ENCODE results near the gene AFAP1L2.

AFAP1L2 gene

DNA sequence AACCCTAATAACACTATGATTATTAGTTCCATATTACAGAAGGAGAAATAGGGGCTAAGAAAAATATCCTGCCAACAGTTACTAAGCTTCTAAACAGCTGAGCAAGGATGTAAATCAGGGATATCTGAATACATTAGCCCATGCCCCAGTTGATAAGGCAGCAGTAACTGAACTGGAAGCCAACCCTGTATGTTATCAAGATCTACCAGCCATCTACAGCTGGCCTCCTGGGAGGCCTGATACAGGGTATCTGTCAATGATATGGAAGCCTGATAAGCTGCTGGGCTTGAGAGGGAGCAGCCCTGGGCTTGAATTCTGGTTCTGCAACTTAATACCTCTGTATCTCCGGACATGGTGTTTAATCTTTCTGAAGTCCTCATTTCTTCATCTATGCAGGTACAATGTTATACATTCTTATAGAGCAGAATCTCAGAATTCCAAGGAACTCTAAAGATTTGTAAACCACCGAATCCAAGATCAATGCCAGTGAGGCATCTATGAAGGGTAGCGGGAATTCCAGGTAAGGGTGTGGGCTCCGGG lies 37.9 kb upstream of the AFAP1L2 start (continued):
- TF ChIP-seq, protein P1, sequence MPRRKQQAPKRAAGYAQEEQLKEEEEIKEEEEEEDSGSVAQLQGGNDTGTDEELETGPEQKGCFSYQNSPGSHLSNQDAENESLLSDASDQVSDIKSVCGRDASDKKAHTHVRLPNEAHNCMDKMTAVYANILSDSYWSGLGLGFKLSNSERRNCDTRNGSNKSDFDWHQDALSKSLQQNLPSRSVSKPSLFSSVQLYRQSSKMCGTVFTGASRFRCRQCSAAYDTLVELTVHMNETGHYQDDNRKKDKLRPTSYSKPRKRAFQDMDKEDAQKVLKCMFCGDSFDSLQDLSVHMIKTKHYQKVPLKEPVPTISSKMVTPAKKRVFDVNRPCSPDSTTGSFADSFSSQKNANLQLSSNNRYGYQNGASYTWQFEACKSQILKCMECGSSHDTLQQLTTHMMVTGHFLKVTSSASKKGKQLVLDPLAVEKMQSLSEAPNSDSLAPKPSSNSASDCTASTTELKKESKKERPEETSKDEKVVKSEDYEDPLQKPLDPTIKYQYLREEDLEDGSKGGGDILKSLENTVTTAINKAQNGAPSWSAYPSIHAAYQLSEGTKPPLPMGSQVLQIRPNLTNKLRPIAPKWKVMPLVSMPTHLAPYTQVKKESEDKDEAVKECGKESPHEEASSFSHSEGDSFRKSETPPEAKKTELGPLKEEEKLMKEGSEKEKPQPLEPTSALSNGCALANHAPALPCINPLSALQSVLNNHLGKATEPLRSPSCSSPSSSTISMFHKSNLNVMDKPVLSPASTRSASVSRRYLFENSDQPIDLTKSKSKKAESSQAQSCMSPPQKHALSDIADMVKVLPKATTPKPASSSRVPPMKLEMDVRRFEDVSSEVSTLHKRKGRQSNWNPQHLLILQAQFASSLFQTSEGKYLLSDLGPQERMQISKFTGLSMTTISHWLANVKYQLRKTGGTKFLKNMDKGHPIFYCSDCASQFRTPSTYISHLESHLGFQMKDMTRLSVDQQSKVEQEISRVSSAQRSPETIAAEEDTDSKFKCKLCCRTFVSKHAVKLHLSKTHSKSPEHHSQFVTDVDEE (CRISPR knock-in tag; IDR thresholded peaks at IDR 0.05) = no peak
- TF ChIP-seq, protein P2, sequence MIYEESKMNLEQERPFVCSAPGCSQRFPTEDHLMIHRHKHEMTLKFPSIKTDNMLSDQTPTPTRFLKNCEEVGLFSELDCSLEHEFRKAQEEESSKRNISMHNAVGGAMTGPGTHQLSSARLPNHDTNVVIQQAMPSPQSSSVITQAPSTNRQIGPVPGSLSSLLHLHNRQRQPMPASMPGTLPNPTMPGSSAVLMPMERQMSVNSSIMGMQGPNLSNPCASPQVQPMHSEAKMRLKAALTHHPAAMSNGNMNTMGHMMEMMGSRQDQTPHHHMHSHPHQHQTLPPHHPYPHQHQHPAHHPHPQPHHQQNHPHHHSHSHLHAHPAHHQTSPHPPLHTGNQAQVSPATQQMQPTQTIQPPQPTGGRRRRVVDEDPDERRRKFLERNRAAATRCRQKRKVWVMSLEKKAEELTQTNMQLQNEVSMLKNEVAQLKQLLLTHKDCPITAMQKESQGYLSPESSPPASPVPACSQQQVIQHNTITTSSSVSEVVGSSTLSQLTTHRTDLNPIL (CRISPR knock-in tag; IDR thresholded peaks at IDR 0.05; ENCODE audit: low read depth) = no peak
- TF ChIP-seq, protein P3, sequence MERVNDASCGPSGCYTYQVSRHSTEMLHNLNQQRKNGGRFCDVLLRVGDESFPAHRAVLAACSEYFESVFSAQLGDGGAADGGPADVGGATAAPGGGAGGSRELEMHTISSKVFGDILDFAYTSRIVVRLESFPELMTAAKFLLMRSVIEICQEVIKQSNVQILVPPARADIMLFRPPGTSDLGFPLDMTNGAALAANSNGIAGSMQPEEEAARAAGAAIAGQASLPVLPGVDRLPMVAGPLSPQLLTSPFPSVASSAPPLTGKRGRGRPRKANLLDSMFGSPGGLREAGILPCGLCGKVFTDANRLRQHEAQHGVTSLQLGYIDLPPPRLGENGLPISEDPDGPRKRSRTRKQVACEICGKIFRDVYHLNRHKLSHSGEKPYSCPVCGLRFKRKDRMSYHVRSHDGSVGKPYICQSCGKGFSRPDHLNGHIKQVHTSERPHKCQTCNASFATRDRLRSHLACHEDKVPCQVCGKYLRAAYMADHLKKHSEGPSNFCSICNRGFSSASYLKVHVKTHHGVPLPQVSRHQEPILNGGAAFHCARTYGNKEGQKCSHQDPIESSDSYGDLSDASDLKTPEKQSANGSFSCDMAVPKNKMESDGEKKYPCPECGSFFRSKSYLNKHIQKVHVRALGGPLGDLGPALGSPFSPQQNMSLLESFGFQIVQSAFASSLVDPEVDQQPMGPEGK (CRISPR knock-in tag; IDR thresholded peaks at IDR 0.05; ENCODE audit: borderline replicate concordance) = no peak
- no peak for TF ChIP-seq BACH2 (CRISPR knock-in tag; IDR thresholded peaks at IDR 0.05; ENCODE audit: borderline replicate concordance)
- TF ChIP-seq PPARA (CRISPR knock-in tag; IDR thresholded peaks at IDR 0.05; ENCODE audit: borderline replicate concordance) = no peak
- TF ChIP-seq OSR1 (CRISPR knock-in tag; IDR thresholded peaks at IDR 0.05) = no peak
- TF ChIP-seq ISL1 (CRISPR knock-in tag; IDR thresholded peaks at IDR 0.05) = no peak

DNA sequence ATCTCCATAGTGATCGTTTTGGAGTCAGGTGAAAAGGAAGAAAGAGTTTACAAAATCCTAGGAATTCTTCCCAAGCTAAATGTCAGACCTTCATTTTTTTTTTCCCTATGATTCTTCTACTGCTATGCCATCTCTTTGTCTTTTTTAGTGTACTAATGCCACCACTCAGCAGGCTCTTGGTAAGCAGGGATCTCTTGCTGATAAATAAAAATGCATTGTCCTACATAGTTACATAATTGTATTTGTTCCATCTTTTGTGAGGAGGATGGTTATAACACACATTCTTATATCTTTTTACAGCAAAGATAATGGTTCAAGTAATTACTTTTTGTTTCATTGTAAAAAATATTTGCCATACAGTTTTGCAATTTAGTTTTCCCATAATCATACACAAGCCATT lies 36.8 kb upstream of the AFAP1L2 start:
- TF ChIP-seq ISL1 (CRISPR knock-in tag; IDR thresholded peaks at IDR 0.05) (no peak), ARNTL (CRISPR knock-in tag; IDR thresholded peaks at IDR 0.05; ENCODE audit: borderline replicate concordance, low read depth) (no peak), ZNF565 (CRISPR knock-in tag; conservative IDR thresholded peaks at IDR 0.05; ENCODE audit: low read depth) (no peak), TCF4 (CRISPR knock-in tag; IDR thresholded peaks at IDR 0.05; ENCODE audit: borderline replicate concordance) (no peak), CSDC2 (CRISPR knock-in tag; IDR thresholded peaks at IDR 0.05) (no peak), SNAI2 (CRISPR knock-in tag; IDR thresholded peaks at IDR 0.05) (no peak), PPARA (CRISPR knock-in tag; IDR thresholded peaks at IDR 0.05; ENCODE audit: borderline replicate concordance) (no peak), ESRRG (CRISPR knock-in tag; IDR thresholded peaks at IDR 0.05) (no peak), ZNF8 (CRISPR knock-in tag; IDR thresholded peaks at IDR 0.05) (no peak), TOX (CRISPR knock-in tag; IDR thresholded peaks at IDR 0.05; ENCODE audit: borderline replicate concordance) (no peak), GLIS3 (CRISPR knock-in tag; IDR thresholded peaks at IDR 0.05) (no peak), BACH2 (CRISPR knock-in tag; IDR thresholded peaks at IDR 0.05; ENCODE audit: borderline replicate concordance) (no peak), ZC3H10 (CRISPR knock-in tag; IDR thresholded peaks at IDR 0.05) (no peak), ZNF70 (CRISPR knock-in tag; IDR thresholded peaks at IDR 0.05) (no peak), ZFP30 (CRISPR knock-in tag; IDR thresholded peaks at IDR 0.05) (no peak)
- TF ChIP-seq, protein P4, sequence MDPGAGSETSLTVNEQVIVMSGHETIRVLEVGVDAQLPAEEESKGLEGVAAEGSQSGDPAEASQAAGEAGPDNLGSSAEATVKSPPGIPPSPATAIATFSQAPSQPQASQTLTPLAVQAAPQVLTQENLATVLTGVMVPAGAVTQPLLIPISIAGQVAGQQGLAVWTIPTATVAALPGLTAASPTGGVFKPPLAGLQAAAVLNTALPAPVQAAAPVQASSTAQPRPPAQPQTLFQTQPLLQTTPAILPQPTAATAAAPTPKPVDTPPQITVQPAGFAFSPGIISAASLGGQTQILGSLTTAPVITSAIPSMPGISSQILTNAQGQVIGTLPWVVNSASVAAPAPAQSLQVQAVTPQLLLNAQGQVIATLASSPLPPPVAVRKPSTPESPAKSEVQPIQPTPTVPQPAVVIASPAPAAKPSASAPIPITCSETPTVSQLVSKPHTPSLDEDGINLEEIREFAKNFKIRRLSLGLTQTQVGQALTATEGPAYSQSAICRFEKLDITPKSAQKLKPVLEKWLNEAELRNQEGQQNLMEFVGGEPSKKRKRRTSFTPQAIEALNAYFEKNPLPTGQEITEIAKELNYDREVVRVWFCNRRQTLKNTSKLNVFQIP (CRISPR knock-in tag; IDR thresholded peaks at IDR 0.05; ENCODE audit: borderline replicate concordance, low read depth) = no peak
- TF ChIP-seq, protein P5, sequence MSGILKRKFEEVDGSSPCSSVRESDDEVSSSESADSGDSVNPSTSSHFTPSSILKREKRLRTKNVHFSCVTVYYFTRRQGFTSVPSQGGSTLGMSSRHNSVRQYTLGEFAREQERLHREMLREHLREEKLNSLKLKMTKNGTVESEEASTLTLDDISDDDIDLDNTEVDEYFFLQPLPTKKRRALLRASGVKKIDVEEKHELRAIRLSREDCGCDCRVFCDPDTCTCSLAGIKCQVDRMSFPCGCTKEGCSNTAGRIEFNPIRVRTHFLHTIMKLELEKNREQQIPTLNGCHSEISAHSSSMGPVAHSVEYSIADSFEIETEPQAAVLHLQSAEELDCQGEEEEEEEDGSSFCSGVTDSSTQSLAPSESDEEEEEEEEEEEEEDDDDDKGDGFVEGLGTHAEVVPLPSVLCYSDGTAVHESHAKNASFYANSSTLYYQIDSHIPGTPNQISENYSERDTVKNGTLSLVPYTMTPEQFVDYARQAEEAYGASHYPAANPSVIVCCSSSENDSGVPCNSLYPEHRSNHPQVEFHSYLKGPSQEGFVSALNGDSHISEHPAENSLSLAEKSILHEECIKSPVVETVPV (CRISPR knock-in tag; IDR thresholded peaks at IDR 0.05) = no peak
- no peak for ATAC-seq
